Retinal pigment epithelial cell (primary cell): ENCODE measurements around the gene DDX3X.
A peak's percentile ranks its signal among the peaks of the same experiment; 100 is the strongest.
"Not testable (repeated sequence)": the region's sequence is repeated elsewhere in the genome, so short reads cannot be mapped to it uniquely, and the experiment has no call there.

ENCODE experiments used
- DNase-seq: peaks from one replicate; pipeline ENCODE4 v3.0.0-alpha.2; 2010; ENCODE audit warnings: low read depth
- H3K4me3 ChIP-seq: 2 replicates; pipeline ENCODE4 v1.5.1; 2011; ENCODE audit warnings: mild to moderate bottlenecking, low read length, control low read depth, moderate library complexity
- TF ChIP-seq, protein P1 (sequence below): conservative IDR thresholded peaks from 2 replicates; pipeline ENCODE4 v1.5.1; 2011; ENCODE audit warnings: low read depth, low read length, control low read depth, inconsistent platforms

The DDX3X gene

DNA sequence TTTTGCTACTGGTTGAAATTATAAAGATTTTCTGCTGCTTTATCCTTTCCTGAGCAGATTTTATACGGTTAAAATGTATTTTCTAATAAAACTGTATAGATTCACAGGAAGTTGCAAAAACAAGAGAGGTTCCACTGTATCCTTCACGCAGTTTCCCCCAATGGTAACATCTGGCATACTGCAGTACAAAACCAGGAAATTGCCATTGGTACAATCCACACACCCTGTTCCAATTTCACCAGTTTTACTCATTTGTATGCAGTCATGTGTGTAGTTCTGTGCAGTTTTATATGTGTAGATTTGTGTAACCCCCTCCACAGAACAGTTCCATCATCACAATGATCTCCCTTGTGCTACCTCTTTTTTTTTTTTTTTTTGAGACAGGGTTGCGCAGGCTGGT is 20.0 kb downstream of the DDX3X start:
- TF ChIP-seq, protein P1, sequence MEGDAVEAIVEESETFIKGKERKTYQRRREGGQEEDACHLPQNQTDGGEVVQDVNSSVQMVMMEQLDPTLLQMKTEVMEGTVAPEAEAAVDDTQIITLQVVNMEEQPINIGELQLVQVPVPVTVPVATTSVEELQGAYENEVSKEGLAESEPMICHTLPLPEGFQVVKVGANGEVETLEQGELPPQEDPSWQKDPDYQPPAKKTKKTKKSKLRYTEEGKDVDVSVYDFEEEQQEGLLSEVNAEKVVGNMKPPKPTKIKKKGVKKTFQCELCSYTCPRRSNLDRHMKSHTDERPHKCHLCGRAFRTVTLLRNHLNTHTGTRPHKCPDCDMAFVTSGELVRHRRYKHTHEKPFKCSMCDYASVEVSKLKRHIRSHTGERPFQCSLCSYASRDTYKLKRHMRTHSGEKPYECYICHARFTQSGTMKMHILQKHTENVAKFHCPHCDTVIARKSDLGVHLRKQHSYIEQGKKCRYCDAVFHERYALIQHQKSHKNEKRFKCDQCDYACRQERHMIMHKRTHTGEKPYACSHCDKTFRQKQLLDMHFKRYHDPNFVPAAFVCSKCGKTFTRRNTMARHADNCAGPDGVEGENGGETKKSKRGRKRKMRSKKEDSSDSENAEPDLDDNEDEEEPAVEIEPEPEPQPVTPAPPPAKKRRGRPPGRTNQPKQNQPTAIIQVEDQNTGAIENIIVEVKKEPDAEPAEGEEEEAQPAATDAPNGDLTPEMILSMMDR, result no peak
- no peak overlapping the region for H3K4me3 ChIP-seq
- no peak for DNase-seq

DNA sequence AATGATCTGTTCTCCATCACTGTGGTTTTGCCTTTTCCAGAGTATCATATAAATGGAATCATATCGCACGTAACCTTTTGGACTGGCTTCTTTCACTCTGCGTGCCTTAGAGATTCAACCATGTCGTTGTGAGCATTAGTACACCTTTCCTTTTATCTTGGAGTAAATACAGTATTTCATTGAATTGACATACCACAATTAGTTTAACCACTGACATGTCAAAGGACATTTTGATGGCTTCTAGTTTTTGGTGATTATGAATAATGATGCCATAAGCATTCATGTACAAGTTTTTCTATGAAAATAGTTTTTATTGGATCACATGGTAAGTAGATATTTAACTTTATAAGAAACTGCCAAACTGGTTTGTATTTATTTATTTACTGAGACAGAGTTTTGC is 35.2 kb downstream of the DDX3X start:
- TF ChIP-seq, protein P1, result no peak
- no peak for DNase-seq
- no peak overlapping the region for H3K4me3 ChIP-seq

DNA sequence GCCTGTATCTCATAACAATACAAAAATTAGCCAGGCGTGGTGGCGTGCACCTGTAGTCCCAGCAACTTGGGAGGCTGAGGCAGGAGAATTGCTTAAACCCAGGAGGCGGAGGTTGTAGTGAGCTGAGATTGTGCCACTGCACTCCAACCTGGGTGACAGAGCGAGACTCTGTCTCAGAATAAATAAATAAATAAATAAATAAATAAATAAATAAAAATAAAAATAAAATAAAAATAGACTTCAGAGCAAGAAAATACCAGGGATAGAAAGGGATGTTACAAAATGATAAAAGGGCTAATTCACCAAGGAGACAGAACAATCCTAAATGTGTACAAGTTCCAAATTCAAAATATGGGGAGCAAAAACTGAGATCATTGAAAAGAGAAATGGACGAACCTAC is 37.6 kb downstream of the DDX3X start:
- not testable (repeated sequence) for DNase-seq, H3K4me3 ChIP-seq

DNA sequence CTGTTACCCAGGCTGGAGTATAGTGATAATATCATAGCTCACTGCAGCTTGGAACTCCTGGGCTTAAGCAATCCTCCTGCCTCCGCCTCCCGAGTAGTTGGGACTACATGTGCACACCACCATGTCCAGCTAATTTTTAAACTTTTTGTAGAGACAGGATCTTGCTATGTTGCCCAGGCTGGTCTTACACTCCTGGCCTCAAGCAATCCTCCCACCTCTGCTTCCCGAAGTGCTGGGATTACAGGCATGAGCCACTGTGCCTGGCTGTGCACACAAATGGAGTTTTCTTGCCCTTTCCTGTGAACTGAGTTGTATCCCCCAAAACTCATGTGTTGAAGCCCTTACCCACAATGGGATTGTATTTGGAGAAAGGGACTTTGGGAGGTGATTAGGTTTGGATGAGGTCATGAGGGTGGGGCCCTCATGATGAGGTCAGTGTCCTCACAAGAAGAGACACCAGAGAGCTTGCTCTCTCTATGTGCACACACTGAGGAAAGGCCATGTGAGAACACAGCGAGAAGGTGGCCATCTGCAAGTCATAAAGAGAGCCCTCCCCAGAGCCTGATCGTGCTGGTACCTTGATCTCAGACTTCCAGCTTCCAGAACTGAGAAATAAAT is 40.1 kb downstream of the DDX3X start:
- TF ChIP-seq, protein P1, result no peak
- no peak for DNase-seq
- H3K4me3 ChIP-seq, result no peak overlapping the region

DNA sequence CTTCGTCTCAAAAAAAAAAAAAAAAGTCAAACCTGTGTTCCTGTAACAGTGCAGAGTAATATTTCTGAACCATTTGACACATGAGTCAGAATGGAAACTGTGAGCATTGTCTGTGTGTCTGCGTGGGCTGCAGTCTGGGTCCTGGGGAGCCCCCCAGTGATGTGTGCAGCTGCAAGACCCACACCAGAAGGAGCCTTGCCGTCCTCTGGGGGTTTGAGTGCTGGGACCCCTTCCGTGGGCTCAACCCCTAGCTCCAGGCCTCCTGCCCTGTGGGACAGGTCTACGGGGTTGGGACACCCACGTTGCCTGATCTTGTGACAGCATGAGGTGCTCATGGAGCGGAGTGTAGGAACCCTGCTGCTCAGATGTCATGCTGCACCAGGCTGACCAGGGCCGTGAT is 43.7 kb downstream of the DDX3X start:
- TF ChIP-seq, protein P1, result no peak
- H3K4me3 ChIP-seq, result no peak overlapping the region
- DNase-seq, result no peak

DNA sequence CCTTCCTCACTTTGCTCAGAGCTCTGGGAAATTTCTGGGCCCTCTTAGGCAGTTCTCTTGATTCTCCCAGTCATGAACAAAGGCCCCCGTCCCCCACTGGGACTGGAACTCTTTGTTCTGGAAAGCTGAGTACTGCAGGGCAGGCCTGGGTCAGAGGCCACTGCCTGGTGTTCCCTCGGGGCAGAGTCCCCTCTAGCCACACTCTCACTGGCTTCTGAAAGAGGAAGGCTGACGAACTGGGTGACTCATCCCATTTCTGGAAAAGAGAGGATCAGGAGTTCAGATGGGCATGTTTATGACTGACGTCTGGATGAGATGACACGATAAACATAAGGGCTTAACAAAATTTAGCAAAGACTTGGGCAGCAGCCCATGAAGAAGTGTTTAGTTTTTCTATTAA is 47.7 kb downstream of the DDX3X start:
- peak; percentile 43 for DNase-seq
- H3K4me3 ChIP-seq, result no peak overlapping the region
- TF ChIP-seq, protein P1, result no peak

DNA sequence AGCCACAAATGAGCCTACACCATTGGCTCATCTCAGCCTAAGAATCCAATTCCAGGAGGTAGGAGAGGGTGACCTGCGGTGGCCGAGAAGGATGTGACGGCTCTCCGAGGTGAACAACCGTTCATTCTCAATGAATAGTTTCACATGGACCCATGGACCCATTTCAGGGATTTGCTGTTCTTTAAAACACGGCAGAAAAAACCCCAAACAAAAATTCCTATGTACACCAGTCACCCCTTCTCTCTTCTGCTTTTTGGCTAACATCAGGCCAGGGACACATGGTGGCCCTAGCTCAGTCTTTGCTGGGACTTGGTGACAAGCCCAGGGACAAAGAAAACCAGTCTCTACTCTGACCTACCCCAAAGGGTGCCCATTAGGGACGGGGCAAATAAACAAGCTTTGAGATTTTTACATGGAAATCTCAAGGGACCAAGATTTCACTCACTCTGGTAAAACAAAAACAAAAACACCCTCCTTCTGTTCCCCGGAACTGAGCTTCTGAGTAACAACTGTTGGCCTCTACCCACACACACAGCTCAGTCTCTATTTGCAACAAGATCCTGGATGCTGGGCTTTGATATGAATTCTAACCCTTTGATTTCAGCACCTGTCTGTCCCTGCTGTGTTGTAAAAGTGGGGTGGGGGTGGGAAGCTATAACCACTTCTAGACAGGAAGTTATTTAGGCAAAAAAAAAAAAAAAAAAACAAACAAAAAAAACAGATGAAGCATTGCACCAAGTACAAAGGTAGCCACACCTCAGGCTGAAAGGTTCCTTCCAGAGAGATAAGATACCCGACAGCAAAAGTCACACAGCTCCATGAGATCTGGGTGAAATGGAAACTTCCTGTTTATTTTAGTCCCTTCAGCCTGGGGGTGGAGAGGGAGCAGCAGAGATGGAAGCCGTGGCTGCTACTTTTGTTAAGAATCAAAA is 49.0 kb downstream of the DDX3X start:
- TF ChIP-seq, protein P1, result no peak
- DNase-seq, result no peak
- no peak overlapping the region for H3K4me3 ChIP-seq
